Mucosa of rectum (tissue), 2 donors: ENCODE measurements around the gene BMERB1.

ENCODE experiments used
- H3K27ac ChIP-seq, 2 donors: one replicate each; pipeline ENCODE4 v1.7.0; 2013; ENCODE audit warnings: inconsistent platforms in 2 of 2, low read depth in 2 of 2, low read length in 2 of 2
- H3K27me3 ChIP-seq, 2 donors: one replicate each; pipeline ENCODE4 v1.7.0; 2013; ENCODE audit warnings: low read length in 2 of 2; ENCODE audit not compliant: control insufficient read depth in 2 of 2, insufficient read depth in 2 of 2
- H3K36me3 ChIP-seq, 2 donors: one replicate each; pipeline ENCODE4 v1.7.0; 2013; ENCODE audit warnings: low read length in 2 of 2; ENCODE audit not compliant: control insufficient read depth in 2 of 2, insufficient read depth in 2 of 2
- H3K4me1 ChIP-seq, 2 donors: one replicate each; pipeline ENCODE4 v1.7.0; 2013; ENCODE audit warnings: low read length in 2 of 2, mild to moderate bottlenecking in 1 of 2; ENCODE audit not compliant: control insufficient read depth in 2 of 2, insufficient read depth in 2 of 2
- H3K4me3 ChIP-seq, 2 donors: one replicate each; pipeline ENCODE4 v1.7.0; 2013; ENCODE audit warnings: low read length in 2 of 2
- H3K9ac ChIP-seq, 2 donors: one replicate each; pipeline ENCODE4 v1.7.0; 2013; ENCODE audit warnings: low read length in 2 of 2, low read depth in 1 of 2, mild to moderate bottlenecking in 1 of 2
- H3K9me3 ChIP-seq, 2 donors: one replicate each; pipeline ENCODE4 v1.7.0; 2013; ENCODE audit warnings: low read length in 2 of 2; ENCODE audit not compliant: control insufficient read depth in 2 of 2
- donor health status: healthy.
- donor health status: Normal muscosa, but diverticular disease.

The BMERB1 gene

DNA sequence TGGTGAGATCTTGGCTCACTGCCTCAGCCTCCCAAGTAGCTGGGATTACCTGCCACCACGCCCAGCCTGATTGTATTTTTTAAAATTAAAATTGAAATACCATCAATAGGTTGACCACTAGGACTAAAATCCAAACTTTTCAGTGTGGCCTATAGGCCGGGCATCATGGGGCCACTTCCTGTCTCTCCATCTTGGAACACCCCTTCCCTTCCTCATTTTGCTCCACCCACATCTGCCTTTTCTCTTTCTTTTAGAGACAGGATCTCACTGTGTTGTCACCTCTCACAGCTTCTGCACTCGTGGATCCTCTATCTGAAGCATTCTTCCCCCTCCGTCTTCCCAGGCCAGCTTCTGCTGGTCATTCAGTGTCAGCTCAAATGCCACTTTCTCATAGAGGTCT is 57.0 kb downstream of the BMERB1 start:
- H3K9ac ChIP-seq = no peak overlapping the region
- H3K9me3 ChIP-seq = peaks cover 0 to 2% of the 10 kb centered on the region in 2 donors
- H3K36me3 ChIP-seq = no peaks in the 10 kb centered on the region
- H3K4me3 ChIP-seq = no peak overlapping the region
- H3K27me3 ChIP-seq = no peaks in the 10 kb centered on the region
- H3K27ac ChIP-seq = no peak overlapping the region
- peaks cover 0 to 5% of the 10 kb centered on the region in 2 donors for H3K4me1 ChIP-seq

- peaks cover 0 to 5% of the 10 kb centered on the region in 2 donors for H3K4me1 ChIP-seq
These were observed 57.8 kb downstream of the BMERB1 start for GRCh38 chr16:15492091-15492740.

DNA sequence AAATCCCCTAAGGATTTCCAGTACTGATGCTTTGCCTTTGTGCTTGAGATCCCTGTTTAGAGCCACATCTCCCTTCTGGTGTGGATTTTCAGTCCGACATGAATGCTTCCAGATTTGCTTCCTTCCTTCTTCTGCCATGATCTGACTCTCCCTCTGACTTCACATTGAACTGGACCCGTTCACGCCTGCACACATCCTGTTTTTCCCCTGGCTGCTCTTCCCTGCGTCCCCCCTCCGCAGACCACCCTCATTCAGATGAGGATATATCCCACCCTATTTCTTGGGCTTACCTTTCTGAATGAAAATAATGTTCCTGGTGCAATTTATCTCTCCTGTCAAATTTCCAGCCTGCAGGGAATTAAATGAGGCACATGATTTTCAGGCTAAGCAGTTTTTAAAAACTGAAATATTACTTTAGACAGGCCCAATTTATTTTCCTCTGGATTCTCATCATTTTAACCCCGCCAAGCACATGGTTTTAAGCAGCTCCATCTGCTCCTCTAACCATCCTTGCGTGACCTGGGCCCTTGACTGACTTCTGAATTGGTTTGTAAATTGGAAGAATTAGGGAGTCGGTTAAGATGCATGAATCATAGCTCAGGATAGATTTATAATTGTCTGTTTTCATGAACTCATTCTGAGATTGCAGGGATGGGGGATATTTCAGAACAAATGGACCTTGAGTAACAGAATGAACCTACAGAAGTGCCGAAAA is 59.2 kb downstream of the BMERB1 start:
- Histone ChIP-seq H3K27ac (peak overlapping the region in 1 of 2 donors; percentile 32), H3K36me3 (no peaks in the 10 kb centered on the region), H3K9me3 (peaks cover 0 to 2% of the 10 kb centered on the region in 2 donors), H3K4me3 (no peak overlapping the region), H3K4me1 (peaks cover 0 to 5% of the 10 kb centered on the region in 2 donors), H3K9ac (no peak overlapping the region), H3K27me3 (no peaks in the 10 kb centered on the region)

More at GRCh38 chr16:15492091-15492740, 57.8 kb downstream of the BMERB1 start:
- H3K9me3 ChIP-seq = peaks cover 0 to 2% of the 10 kb centered on the region in 2 donors
- H3K9ac ChIP-seq = no peak overlapping the region
- H3K27me3 ChIP-seq = no peaks in the 10 kb centered on the region
- no peaks in the 10 kb centered on the region for H3K36me3 ChIP-seq
- no peak overlapping the region for H3K27ac ChIP-seq
- no peak overlapping the region for H3K4me3 ChIP-seq

DNA sequence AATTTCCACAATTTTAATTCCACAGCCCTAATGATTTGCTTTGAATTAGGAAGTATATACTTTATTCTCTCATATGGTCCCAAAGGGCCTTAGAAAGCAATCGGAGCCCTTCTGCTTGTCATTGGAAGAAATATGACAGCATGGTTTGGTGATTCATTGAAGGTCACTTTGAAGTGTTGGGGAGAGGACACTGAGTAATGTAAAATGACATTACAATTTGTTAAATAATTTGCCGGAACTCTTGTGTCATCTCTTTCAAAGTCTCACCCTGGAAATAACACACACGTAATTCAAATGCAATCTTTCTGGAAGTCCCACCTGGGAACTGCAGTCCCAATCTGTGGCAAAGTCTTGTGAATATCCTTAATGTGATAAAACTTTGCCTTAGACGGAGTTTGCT is 59.8 kb downstream of the BMERB1 start:
- H3K36me3 ChIP-seq = no peaks in the 10 kb centered on the region
- H3K27me3 ChIP-seq = no peaks in the 10 kb centered on the region
- H3K27ac ChIP-seq = peak overlapping the region in 1 of 2 donors; percentile 23
- no peak overlapping the region for H3K9ac ChIP-seq
- H3K4me3 ChIP-seq = no peak overlapping the region
- H3K4me1 ChIP-seq = peaks cover 0 to under 1% of the 10 kb centered on the region in 2 donors
- peaks cover 0 to 2% of the 10 kb centered on the region in 2 donors for H3K9me3 ChIP-seq

GRCh38 chr16:15495898-15496297 is 61.5 kb downstream of the BMERB1 start:
- Histone ChIP-seq H3K27ac (no peak overlapping the region), H3K9ac (no peak overlapping the region), H3K27me3 (no peaks in the 10 kb centered on the region), H3K36me3 (no peaks in the 10 kb centered on the region), H3K4me3 (no peak overlapping the region), H3K4me1 (no peaks in the 10 kb centered on the region), H3K9me3 (peaks cover 0 to 2% of the 10 kb centered on the region in 2 donors)

DNA sequence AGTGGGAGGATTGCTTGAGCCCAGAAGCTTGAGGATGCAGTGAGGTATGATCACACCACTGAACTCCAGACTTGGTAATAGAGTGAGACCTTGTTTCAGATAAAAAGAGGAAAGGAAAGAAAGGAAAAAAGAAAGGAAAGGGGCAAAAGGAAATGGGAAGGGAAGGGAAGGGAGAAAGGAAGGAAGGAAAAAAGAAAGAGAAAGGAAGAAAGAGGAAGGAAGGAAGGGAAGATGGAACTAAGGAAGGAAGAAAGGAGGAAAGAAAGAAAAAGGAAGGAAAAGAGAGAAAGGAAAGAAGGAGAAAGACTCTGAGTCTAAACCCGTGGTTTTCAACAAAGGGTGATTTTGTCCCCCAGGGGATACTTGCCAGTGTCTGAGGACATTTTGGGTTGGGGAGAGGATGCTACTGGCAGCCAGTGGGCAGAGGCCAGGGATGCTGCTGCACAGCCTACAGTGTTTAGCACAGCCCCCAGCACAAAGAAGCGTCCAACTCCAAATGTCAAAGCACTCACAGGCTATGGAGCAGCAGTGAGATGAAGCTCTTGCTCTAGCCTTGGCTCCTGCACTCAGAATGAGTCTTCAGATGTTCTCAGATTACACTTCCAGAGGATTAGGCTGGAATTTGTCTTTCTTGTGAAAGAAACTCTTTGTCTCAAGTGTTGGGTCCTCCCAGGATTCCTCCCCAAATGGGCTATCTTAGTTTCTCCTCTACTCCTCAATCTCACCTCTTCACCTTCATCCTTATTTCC is 64.2 kb downstream of the BMERB1 start:
- H3K9me3 ChIP-seq = peaks cover 0 to 2% of the 10 kb centered on the region in 2 donors
- no peaks in the 10 kb centered on the region for H3K27me3 ChIP-seq
- no peak overlapping the region for H3K9ac ChIP-seq
- H3K4me1 ChIP-seq = no peaks in the 10 kb centered on the region
- no peaks in the 10 kb centered on the region for H3K36me3 ChIP-seq
- H3K4me3 ChIP-seq = no peak overlapping the region
- no peak overlapping the region for H3K27ac ChIP-seq

- no peaks in the 10 kb centered on the region for H3K9me3 ChIP-seq
- H3K36me3 ChIP-seq = no peaks in the 10 kb centered on the region
- no peak overlapping the region for H3K27ac ChIP-seq
- no peak overlapping the region for H3K4me3 ChIP-seq
- H3K4me1 ChIP-seq = no peaks in the 10 kb centered on the region
- no peaks in the 10 kb centered on the region for H3K27me3 ChIP-seq
- H3K9ac ChIP-seq = no peak overlapping the region
These were observed 67.8 kb downstream of the BMERB1 start for GRCh38 chr16:15502041-15502725.

GRCh38 chr16:15506441-15506840 is 72.1 kb downstream of the BMERB1 start:
- no peak overlapping the region for H3K4me3 ChIP-seq
- H3K27ac ChIP-seq = no peak overlapping the region
- H3K4me1 ChIP-seq = no peaks in the 10 kb centered on the region
- no peaks in the 10 kb centered on the region for H3K36me3 ChIP-seq
- H3K9me3 ChIP-seq = no peaks in the 10 kb centered on the region
- H3K27me3 ChIP-seq = no peaks in the 10 kb centered on the region
- no peak overlapping the region for H3K9ac ChIP-seq

GRCh38 chr16:15507301-15507958 is 73.0 kb downstream of the BMERB1 start:
- Histone ChIP-seq H3K9me3 (no peaks in the 10 kb centered on the region), H3K27me3 (no peaks in the 10 kb centered on the region), H3K4me3 (no peak overlapping the region), H3K36me3 (no peaks in the 10 kb centered on the region), H3K4me1 (no peaks in the 10 kb centered on the region), H3K27ac (no peak overlapping the region), H3K9ac (no peak overlapping the region)
